ENCODE data around the gene IL2RA.
"Not testable (repeated sequence)": the region's sequence is repeated elsewhere in the genome, so short reads cannot be mapped to it uniquely, and the experiment has no call there.

IL2RA gene

DNA sequence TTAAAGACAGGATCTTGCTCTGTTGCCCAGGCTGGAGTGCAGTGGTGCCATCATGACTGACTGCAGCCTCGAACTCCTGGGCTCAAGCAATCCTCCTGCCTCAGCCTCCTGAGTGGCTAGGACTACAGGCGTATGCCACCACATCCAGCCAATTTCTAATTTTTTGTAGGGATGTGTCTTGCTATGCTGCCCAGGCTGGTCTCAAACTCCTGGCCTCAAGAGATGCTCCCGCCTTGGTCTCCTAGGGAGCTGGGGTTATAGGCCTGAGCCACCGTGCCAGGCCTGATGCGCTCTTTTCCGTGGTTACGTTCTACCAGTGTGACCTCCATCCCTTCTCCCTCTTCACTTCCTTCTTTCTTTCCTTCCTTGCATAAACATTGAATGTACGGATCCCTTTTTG, 50.6 kb downstream of the IL2RA start:
- no peak for DNase-seq

DNA sequence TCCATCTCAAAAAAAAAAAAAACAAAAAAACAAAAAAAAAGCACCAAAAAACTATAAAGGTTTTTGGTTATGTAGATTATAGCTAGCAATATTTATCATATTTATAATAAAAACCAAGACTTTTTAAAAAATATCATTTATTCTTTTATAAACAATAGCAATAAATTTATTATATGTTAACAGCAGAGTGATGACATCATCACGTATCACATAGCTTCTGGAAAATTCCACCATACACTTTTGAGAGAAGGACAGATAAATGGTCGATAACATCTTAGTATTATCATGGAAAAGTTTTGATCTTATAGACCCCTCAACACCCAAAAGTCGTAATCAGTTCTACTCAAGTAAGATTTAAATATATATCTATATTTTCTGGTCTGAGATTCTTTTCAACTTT, 51.6 kb downstream of the IL2RA start:
- DNase-seq = no peak

DNA sequence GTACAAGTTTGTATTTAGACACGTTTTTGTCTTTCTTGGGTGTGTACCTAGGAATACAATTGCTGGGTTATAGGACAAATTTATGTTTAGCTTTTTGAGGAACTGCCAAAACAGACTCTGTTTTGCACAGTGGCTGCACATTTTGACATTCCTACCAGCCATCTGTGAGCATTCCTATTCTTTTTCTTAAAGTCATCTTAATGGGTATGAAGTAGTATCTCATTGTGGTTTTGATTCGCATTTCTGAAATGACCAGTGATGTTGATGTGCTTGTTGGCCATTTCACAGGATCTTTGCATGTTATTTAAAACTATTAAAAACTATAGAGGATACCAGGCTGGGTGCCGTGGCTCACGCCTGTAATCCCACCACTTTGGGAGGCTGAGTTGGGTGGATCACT, 52.2 kb downstream of the IL2RA start:
- no peak for DNase-seq

DNA sequence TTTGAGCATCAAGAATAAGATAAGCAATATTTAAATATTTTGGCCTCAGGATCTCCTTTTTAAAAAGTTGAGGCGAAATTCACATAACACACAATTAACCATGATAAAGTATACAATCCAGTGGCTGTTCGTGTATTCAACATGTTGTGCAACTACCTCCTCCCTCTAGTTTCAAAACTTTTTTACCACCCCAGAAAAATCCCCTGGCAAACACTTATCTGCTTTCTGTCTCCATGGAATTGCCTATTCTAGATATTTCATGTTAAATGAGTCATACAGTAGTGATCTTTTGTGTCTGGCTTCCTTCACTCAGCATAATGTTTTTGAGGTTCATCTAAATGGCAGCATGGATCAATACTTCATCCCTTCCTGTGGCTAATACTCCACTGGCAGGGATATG, 53.0 kb downstream of the IL2RA start:
- DNase-seq = no peak

DNA sequence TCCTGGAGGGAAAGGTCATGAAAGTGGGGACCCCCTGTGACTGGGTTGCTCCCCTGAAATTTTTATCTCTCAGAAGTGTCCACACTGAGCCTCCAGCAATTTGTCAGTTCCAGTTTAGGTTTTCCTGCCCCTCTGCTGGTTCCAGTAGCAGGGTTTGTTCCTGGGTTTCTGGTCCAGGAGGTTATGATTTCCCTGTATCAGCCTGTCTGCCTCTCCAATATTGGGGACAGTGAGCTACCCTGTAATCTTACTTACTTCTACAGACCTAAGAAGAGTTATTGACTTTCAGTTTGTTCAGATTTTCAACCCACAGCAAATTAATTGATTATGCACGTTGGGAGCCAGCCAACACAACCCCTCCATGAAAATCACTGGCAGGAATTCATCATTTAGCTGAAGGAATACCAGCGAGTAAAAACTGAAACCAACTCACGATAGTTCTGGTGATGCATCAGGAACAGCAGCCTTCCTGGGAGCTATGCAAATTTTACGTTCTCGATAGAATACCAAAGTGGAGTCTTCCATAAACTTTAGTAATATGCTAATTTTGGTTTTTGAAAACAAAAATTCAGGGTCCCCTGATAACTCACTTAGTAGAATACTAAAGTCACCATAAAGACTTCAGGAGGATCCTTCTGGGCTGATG, 53.5 kb downstream of the IL2RA start:
- no peak for DNase-seq

DNA sequence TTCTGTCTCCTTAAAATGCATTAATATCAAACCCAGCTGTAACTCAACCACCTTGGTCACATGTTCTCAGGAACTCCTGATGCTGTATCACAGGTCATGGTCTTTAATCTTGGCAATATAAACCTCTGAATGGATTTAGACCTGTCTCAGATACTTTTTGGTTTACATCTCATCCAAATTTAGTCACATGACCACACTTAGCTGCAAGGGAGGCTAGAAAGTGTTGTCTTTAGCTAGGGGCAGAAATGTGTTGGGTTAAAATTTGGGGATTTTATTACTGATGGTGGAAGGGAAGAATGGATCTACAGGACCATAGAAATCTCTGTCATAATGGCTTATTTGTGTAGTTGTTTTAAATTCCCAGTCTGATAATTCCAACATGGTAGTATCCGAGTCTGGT, 55.2 kb downstream of the IL2RA start:
- no peak for DNase-seq

DNA sequence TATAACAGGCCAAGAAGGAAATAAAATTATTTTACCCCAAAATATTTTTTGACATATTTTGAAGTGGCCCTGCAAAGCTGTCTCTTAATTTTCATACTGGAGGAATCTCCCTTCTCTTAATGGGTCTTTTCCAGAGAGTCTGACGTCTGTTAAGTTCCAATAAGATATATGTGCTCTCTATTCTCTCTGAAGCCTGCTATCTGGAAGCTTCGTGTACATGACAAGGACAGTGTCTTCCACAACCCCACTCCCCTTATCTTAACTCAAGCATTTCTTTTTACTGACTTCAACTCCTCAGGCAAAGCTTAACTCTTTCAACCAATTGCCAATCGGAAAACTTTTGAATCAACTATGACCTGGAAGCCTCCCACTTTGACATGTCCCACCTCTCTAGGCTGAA, 55.6 kb downstream of the IL2RA start:
- no peak for DNase-seq

DNA sequence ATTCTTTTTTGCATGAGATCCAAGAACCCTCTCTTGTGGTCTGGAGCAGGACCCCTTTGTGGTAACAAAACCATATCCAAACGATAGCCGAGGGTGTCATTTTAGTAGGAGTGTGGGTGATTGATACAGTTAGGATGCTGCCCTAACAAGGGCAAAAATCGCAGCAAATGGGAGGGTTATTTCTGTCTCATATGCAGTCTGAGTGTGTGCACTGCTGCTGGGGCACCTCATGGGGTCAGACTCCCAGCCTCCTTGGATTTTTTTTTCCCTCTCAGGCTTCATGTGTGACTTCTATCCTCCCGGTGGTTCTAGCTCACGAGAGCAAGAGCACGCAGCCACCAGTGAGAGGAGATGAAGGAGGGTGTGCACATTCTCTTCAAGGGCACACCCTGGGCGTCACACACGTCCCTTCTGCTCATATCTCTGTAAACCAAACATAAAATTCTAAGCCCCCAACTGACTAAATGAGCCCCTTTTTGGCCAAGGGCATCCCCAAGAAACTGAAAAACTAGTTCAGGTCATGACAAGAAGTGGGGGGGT, 56.2 kb downstream of the IL2RA start:
- DNase-seq = no peak

DNA sequence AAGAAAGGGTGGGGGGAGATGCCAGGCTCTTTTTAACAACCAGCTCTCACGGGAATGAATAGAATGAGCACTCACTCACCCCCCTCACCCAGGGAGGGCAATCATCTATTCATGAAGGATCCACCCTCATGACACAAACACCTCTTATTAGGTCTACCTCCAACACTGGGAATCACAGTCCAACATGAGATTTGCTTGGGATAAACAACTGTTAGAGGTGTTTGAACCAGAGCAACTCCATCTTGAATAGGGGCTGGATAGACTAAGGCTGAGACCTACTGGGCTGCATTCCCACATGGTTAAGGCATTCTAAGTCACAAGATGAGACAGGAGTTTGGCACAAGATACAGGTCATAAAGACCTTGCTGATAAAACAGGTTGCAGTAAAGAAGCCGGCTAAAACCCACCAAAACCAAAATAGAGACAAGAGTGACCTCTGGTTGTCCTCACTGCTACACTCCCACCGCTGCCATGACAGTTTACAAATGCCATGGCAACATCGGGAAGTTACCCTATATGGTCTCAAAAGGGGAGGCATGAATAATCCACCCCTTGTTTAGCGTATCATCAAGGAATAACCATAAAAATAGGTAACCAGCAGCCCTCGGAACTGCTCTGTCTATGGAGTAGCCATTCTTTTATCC, 56.9 kb downstream of the IL2RA start:
- not testable (repeated sequence) for DNase-seq

DNA sequence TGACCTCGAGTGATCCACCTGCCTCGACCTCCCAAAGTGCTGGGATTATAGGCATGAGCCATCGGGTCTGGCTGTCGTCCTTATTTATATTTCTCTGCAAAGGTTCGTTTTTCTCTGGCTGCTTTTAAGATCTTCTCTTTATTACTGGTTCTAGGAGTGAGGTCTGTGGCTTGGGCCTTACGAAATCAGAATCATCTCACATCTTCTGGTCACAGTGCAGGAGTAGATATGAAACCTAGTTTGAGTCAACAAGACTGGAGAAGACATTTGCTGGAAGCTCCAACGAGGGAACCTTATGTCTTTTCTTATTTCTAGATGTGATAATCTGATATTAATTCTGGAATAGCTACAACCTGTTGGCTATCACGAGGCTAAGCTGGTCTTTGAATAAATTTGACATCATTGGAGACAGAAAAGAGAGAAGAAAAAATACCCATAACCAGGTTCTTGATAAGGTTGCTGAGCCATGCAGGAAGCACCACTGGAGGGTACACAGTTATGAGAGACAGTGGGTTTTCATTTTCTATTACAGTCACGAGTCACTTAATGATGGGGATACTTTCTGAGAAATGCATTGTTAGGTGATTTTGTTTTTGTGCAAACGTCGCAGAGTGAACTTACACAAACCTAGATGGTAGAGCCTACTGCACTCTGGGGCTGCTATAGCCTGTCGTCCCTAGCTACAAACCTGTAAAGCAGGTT, 59.2 kb downstream of the IL2RA start:
- DNase-seq = no peak

DNA sequence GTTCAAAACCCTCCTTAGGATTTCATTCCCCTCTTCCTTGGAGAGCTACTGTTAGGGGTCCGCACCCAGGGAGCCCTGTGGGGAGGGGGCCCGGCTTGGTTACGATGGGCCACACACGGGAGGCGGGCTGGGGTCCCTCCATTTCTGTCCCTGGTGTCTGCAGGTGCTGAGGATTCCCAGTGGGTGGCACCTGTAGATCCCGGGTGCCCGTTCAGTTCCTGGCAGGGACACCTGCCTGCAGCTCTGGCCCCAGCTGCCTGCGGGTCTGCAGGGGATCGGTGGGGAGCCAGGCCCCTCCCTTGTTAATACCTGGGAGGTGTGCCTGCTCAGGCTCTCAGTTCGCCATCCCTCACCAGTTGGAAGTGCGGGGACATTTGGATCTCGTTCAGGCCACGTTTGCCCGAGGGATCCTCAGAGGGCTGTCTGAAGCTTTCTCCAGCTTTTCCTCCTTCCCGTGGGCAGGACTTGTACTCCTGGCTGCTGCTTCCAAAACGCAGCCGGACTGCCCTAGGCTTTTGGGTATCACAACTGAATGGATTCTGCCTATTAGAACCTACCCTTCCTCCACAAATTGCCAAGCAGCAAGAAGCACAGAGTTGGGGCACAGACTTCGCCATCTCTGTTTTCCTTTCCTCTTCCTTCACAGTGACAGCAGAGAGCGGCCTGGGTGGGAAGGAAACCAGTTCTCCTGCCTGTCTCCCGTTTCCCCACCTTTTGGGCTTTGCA, 62.6 kb downstream of the IL2RA start:
- no peak for DNase-seq

DNA sequence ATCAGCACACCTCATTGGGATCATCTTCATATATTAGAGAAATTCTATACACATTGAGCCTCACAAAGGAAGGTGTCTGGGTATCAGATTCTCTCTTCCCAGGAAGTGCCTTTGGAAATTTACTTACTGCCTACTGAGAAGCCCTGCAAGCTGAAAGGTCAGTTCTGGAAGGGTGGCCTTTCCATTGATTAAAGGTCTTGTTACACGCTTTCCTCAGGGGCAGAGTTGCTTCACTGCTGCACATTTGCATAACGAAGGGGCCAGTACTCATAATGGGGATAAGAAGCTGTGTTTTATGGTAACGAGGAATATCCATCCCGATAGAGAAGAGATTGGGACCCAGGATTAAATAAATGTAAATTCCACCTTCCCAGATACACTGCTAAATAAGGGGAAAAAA, 65.5 kb downstream of the IL2RA start:
- DNase-seq = no peak

DNA sequence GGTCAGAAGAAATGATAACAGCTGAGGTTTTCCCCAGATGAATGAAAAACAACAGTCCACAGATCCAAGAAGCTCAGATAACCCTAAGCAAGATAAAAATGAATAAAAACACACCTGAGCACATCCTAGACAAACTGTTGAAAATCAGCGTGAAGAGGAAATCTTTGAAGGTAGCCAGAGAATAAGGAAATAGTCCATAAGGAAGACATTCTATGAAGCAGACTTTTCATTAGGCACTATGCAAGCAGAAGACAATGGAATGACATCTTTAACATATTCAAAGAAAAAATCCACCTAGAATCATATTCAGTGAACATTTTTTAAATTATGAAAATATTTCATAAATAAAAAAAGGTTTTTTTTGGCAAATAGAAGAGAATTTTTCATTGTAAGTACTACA, 69.8 kb downstream of the IL2RA start:
- no peak for DNase-seq

DNA sequence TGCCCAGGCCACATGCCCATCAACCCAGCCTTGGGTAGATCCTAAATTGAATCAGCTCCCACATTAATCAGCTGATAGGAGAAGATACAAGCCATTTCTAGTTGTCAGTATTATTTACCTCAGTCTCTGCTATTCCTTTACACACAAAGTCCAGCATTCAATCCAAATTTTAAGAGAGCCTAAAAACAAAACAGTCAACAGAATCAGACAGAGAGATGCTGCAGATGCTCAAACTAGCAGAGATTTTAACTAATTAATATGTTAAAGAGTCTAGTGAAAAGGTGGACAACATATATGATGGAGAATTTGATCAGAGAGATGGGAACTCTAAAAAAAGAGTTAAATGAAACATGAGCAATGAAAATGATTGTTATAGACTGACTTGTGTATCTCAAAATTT, 70.5 kb downstream of the IL2RA start:
- DNase-seq = no peak

DNA sequence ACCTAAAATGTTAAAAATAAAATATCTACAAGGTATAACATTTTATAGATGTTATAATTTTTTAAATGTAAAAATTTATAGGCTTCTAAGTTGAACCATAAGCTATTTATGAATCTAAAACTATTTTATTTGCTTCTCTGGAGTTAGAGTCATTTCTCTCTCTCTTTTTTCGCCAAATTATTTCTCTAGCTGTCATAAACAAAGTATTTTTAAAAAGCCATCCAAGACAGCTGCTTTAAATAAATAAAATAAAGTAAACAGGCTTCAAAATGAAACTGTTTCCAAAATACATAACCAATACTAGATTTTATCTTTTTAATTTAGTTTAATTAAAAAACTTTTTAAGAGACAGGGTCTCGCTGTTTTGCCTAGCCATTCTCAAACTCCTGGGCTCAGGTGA, 72.4 kb downstream of the IL2RA start:
- DNase-seq = no peak

DNA sequence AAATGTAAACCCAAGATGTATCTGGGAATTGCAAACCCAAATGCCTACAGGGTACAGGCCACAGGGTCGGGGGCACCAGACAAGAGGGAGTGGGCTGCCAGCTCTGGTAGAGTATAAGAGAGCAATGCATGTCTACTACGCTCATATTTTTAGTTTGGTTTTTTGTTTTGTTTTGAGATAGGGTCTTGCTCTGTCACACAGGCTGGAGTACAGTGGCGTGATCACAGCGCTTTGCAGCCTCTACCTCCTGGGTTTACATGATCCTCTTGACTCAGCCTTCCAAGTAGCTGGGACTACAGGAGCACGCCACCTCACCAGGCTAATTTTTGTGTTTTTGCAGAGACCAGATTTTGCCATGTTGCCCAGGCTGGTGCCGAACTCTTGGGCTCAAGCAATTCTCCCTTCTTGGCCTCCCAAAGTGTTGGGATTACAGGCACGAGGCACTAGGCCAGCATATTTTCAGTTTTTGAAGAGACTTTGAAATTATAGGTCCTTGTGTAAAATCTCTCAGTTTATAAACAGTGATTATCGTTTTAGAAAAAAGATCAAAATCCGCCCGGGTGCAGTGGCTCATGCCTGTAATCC, 73.7 kb downstream of the IL2RA start:
- DNase-seq = no peak

DNA sequence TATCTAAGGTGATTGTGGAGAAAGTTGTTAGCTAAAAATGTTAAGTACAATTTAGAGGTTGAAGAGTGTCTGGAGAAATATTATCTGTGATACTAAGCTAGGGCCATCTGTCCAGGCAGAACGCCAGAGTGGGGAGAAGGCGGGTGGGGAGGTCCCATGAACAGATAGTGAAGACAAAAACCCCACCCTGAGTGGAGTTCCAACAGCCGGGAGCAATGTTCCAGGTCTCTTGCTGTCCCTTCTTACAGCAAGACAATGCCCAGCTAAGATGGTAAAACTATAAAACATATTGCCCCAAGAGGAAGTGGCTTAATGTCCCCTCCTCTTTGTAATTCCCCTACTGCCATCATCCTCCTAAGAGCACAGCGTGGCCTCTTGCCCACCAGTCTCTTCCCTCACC, 74.4 kb downstream of the IL2RA start:
- DNase-seq = no peak

DNA sequence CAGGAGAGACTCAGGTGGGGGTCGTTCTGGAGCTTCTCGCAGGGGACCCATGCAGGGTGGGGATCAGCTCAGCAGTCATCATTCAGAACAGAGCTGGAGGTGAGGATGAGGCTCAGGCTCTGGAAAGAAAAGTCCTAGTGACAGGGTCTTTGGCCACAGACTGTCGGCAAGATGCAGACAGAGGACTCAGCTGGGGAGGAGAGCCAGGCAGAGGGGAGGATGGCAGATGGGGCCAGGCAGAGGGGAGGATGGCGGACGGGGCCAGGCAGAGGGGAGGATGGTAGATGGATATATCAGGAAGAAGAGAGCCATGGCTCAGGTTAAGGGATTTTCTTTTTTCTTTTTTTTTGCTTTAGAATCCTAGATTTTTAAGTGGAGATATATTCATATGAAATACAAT, 77.1 kb downstream of the IL2RA start:
- no peak for DNase-seq

DNA sequence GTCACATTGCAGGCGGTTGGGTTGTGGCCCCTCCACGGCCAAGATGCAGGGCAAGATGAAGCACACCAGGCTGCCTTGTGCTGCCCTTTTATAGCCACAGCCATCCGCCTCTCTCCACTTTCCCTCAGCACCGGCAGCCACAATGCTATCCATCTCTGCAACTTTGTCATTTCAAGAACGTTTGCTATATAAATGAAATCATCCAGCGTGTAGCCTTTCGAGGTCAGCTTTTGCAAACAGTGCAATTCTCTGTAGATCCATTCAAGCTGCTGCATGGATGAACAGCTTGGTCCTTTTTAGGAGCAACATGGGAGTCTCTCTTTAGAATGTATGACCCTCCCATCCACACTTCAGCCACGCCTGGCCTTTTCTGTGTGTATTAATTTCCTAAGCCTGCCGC, 78.4 kb downstream of the IL2RA start:
- no peak for DNase-seq

DNA sequence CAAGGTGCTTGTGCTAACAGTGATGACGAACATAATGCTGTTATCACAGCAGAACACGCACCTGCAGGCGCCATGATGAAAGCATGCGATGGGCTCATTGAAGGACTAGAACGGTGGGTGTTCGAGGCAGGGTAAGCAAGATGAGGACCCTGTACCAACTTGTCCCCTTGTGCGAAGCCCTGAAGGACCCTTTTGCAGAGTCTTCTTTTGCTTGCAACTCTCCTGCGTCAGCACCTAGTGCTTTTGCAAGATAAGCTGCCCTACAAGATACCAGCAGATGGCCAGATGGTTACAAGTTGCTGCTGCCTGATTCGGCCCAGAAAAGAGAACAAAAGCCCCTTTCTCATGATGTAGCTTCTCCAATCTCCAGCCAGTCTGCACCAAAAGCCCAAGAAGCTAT, 80.6 kb downstream of the IL2RA start:
- no peak for DNase-seq

DNA sequence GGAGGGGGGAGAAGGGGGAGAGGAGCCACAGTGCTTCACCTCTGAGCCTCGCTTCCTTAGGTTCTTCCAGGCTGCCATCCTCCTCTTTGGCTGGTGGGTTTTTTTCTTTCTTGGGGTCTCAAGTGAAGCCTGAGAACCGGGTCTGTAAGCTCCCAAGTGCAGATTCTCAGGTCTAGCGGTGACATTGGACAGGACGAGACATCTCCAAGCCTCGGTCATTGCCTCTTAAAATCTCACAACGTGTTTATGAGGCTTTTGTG, 84.0 kb downstream of the IL2RA start:
- DNase-seq = no peak

DNA sequence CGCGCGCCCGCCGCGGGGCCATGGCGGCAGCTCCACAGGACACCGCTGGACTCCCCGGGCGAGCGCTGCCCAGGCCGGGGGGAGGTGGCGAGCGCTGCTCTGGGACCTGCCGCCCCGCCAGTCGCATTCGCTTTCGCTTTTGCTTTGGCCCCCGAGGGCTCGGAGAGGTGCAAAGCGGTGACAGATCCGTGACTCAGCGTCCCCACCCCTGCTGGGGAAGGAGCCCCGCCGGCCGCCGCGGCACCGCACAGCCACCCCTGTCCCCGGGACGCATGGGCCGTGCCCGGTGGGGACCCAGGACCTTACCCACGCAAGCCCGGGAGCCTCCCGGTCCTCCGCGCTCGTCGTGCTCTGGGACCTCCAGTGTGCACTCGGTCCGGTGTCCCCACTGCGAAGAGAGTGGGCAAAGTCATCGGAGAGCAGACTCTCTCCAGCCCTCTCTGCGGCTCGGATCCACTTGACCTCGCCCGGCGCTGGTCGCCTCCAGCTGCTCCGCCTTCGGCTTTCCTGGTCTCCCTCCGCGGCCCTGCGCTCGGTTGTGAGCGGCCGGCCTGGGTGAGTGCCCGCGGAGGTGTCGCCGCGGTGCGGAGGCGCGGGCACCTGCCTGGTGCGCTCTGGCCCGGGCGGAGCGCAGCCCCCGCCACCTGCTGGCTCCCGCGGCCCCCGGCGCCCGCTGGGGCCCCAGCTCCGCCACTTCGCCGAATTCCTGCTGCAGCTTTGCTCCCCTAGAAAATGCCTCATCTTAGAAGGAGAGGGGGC, 84.5 kb downstream of the IL2RA start, which contains the start of gene IL15RA:
Gene IL15RA (minus strand): TSS at position 73 of the 759 bp plus-strand sequence. CDS start 51 bp downstream, at position 22.
- no peak for DNase-seq
